ENCODE measurements around the gene MACROD2.

DNA sequence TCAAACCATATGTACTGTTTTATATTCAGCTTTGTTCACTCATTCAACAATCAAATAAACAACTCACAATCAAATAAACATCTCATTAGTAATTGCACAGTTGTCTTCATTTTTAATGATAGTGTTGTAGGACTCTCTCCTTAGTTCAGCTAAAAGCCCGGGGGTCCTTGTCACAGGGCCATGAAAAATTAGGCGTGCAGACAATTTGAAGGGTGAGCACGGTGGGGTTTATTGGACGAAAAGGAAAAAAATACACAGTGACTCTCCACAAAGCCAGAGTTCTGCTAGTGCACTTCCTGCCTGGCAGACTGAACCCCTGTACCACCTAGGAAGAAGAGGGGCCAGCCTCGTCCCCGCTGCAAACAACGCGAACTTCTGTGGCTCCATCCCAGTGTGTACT is 599.7 kb downstream of the MACROD2 start:
- TF ChIP-seq CTCF (IDR thresholded peaks at IDR 0.05; ENCODE audit: insufficient read depth, low read depth, low read length) (no peak), EZH2 (IDR thresholded peaks at IDR 0.05; ENCODE audit: insufficient read depth, low read length) (no peak)
